Thyroid gland (tissue), 4 donors: ENCODE measurements around the gene GARNL3. TPM values are rescaled to one million over a fixed set of nuclear protein-coding genes. Genes with fewer than 3 reads are reported as not detected.

ENCODE experiments used
- DNase-seq, 2 donors: peaks; one replicate each; pipeline ENCODE4 v3.0.0-alpha.2; 2019
- H3K27ac ChIP-seq, 3 donors: fragments of 200-600 bp; sonication (generic); 1 replicate in 2 of 3; 2 replicates in 1 of 3; pipeline ENCODE4 v1.5.1; 2016 to 2019; ENCODE audit warnings: mild to moderate bottlenecking in 1 of 3, moderate library complexity in 1 of 3
- H3K27me3 ChIP-seq: fragments of 200-600 bp; sonication (generic); one replicate; pipeline ENCODE4 v1.5.1; 2019
- H3K36me3 ChIP-seq, 2 donors: fragments of 200-600 bp; sonication (generic); one replicate each; pipeline ENCODE4 v1.5.1; 2016 to 2019
- H3K4me1 ChIP-seq, 2 donors: fragments of 200-600 bp; sonication (generic); one replicate each; pipeline ENCODE4 v1.5.1; 2017 to 2019
- H3K4me3 ChIP-seq, 3 donors: fragments of 200-600 bp; sonication (generic); replicated peaks in 1 of 3; 1 replicate in 2 of 3; 2 replicates in 1 of 3; pipeline ENCODE4 v1.5.1; 2016; ENCODE audit warnings: mild to moderate bottlenecking in 1 of 3
- H3K9me3 ChIP-seq: fragments of 200-600 bp; sonication (generic); one replicate; pipeline ENCODE4 v1.5.1; 2017
- POLR2A ChIP-seq, 2 donors: fragments of 450-650 bp; IDR thresholded peaks; one replicate each; pipeline ENCODE4 v1.6.1; 2017; ENCODE audit warnings: antibody characterized with exemption in 2 of 2, mild to moderate bottlenecking in 2 of 2, moderate library complexity in 1 of 2
- WGBS, 2 donors: methylation state at CpG; one replicate each; pipeline ENCODE4 v1.1.5; 2017; 5-methylcytosine and 5-hydroxymethylcytosine counted together
- intact Hi-C: fragments of 100-400 bp; cut with DNase I; formaldehyde crosslinking; loops from one replicate; pipeline ENCODE4 v1.15.1; 2023
- total RNA-seq, 4 donors: library from RNA; depleted of rRNA; stranded (reverse); fragments of >200 nt; gene quantifications; one replicate each; pipeline ENCODE4 v1.2.3, GENCODE V29; 2016
- TF ChIP-seq, protein P1 (sequence below), 6 experiments: fragments of 200-600 bp in 3 of 6; fragments of 450-650 bp in 3 of 6; sonication (generic) in 3 of 6; IDR thresholded peaks; one replicate each; pipeline ENCODE4 v1.5.1; 2016 to 2019; ENCODE audit warnings: antibody characterized with exemption in 6 of 6, mild to moderate bottlenecking in 2 of 6, inconsistent platforms in 1 of 6, moderate library complexity in 1 of 6

The GARNL3 gene
- total RNA-seq, 4 donors from 2014 or later, result 14.6 to 49.1 (median 20.1) TPM

GRCh38 chr9:127223810-127224177, 40.8 kb upstream of the GARNL3 start:
- TF ChIP-seq, protein P1, sequence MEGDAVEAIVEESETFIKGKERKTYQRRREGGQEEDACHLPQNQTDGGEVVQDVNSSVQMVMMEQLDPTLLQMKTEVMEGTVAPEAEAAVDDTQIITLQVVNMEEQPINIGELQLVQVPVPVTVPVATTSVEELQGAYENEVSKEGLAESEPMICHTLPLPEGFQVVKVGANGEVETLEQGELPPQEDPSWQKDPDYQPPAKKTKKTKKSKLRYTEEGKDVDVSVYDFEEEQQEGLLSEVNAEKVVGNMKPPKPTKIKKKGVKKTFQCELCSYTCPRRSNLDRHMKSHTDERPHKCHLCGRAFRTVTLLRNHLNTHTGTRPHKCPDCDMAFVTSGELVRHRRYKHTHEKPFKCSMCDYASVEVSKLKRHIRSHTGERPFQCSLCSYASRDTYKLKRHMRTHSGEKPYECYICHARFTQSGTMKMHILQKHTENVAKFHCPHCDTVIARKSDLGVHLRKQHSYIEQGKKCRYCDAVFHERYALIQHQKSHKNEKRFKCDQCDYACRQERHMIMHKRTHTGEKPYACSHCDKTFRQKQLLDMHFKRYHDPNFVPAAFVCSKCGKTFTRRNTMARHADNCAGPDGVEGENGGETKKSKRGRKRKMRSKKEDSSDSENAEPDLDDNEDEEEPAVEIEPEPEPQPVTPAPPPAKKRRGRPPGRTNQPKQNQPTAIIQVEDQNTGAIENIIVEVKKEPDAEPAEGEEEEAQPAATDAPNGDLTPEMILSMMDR (IDR thresholded peaks at IDR 0.05), result no peak
- no peak for TF ChIP-seq POLR2A (IDR thresholded peaks at IDR 0.05)
- Histone ChIP-seq H3K4me1 (peaks cover 6 to 7% of the 10 kb centered on the region in 2 donors), H3K36me3 (no peaks in the 10 kb centered on the region), H3K27me3 (no peaks in the 10 kb centered on the region), H3K4me3 (peak overlapping the region in 1 of 3 donors; percentile 34), H3K9me3 (no peaks in the 10 kb centered on the region), H3K27ac (peak overlapping the region; percentile 19 to 66 (median 60))
- WGBS, 2 donors, result 36 to 49% methylated on average over 6 to 8 of the region's 8 CpGs
- intact Hi-C loops, result loop anchor here (5.0 kb wide), 1 partner anchor 174 kb away; the partner anchor contains the start of gene SLC2A8
- DNase-seq, result no peak

DNA sequence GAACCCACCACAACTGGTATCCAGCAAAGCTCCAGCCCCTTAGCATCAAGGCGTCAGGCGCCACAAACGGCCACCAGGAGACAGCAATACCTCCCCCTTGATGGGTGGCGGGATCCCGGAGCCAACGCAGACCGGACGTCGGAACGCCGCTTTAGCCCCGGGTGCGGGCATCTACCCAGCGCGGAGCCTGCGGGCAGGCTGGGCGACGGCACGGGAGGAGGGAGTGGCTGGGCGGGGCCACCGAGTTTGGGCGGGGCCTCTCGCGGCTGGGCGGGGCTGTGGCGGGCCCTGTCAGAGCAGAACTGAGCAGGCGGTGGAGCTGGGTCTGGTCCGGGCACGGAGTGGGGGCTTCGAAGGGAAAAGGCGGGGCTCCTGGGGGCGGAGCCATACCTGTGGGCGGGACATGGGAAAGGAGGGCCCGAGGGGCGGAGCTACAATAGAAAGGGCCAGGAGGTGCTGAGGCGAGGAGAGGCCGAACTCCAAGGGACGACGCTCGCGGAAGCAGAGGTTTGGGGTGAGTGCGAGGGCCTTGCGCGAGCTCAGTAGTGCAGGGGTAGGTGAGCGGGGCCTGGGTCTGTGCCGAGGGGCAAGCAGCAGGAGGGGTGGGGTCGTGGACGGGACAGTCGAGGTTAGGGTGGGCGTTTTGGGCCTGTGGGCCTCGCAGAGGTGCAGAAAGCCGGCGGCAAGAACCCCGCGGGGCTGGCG, 40.2 kb upstream of the GARNL3 start:
- Histone ChIP-seq H3K36me3 (no peaks in the 10 kb centered on the region), H3K4me3 (peak overlapping the region in 2 of 3 donors; percentile 34 to 53), H3K9me3 (no peaks in the 10 kb centered on the region), H3K27me3 (no peaks in the 10 kb centered on the region), H3K27ac (peak overlapping the region; percentile 60 to 89 (median 66)), H3K4me1 (peaks cover 6 to 7% of the 10 kb centered on the region in 2 donors)
- peak; percentile 92 to 93 for DNase-seq
- peak in 1 of 2 donors; percentile 67 for TF ChIP-seq POLR2A (IDR thresholded peaks at IDR 0.05)
- TF ChIP-seq, protein P1 (IDR thresholded peaks at IDR 0.05), result peak in 1 of 6 experiments; percentile 7
- 1 to 2% methylated on average over 26 to 35 of the region's 56 CpGs for WGBS, 2 donors
- intact Hi-C loops, result loop anchor here (5.0 kb wide), 1 partner anchor 173 kb away; the partner anchor contains the start of gene SLC2A8

DNA sequence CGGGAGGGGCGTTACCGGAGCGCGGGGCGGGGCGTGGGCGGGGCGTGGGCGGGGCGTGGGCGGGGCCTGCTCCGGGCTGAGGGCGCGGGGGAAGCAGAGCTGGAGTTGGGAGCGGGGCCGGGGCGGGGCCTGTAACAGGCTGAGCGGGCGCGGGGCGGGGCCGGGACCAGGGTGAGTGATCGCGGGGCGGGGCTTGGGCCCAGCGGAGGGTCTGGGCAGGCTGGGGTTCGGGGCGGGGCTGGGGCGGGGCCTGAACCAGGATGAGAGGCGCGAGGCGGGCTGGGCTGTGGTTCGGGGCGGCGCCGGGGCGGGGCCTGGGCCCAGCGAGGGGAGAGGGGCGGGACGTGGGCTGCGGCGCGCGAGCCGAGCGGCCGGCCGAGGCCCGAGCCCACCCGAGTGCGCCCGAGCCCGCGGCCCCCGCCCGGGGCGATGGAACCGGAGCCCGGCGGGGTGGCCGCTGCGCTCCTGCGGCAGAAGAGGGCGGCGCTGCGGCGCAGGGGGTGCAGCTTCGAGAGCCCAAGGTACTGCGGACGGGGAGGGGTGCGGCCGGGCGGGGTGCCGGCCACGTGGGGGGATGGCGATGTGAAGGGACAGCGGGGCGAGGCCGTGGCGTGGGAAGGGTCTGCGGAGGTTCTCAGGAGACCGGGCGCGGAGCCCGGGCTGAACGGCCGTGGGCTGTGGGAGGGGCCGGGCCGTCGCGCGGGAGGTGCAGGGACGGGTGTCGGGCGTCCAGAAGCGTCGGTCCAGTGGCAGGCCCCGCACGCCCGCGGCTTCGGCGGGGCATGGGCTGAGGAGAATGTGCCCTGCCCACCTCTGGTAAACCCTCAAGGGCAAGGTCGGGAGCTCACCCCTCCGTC, 39.5 kb upstream of the GARNL3 start:
- intact Hi-C loops, result loop anchor here (5.0 kb wide), 1 partner anchor 172 kb away; the partner anchor contains the start of gene SLC2A8

GRCh38 chr9:127225801-127226625, 38.6 kb upstream of the GARNL3 start:
- TF ChIP-seq, protein P1 (IDR thresholded peaks at IDR 0.05), result no peak
- no peak for TF ChIP-seq POLR2A (IDR thresholded peaks at IDR 0.05)
- intact Hi-C loops, result no loop called here
- H3K27ac ChIP-seq, result no peak overlapping the region
- no peaks in the 10 kb centered on the region for H3K27me3 ChIP-seq
- H3K4me3 ChIP-seq, result peak overlapping the region in 1 of 3 donors; percentile 72
- peak; percentile 30 to 40 for DNase-seq
- WGBS, 2 donors, result 48 to 49% methylated on average over 18 to 19 of the region's 42 CpGs
- H3K4me1 ChIP-seq, result peaks cover 6 to 7% of the 10 kb centered on the region in 2 donors
- no peaks in the 10 kb centered on the region for H3K9me3 ChIP-seq
- H3K36me3 ChIP-seq, result no peaks in the 10 kb centered on the region

More for the DNA sequence above, 39.5 kb upstream of the GARNL3 start:
- Histone ChIP-seq H3K4me3 (peak overlapping the region; percentile 58 to 89 (median 72)), H3K27ac (peak overlapping the region; percentile 60 to 89 (median 66)), H3K9me3 (no peaks in the 10 kb centered on the region), H3K27me3 (no peaks in the 10 kb centered on the region), H3K4me1 (peaks cover 6 to 7% of the 10 kb centered on the region in 2 donors), H3K36me3 (no peaks in the 10 kb centered on the region)
- 0 to 2% methylated on average over 13 to 27 of the region's 106 CpGs for WGBS, 2 donors
- DNase-seq, result peak; percentile 97 to 98
- TF ChIP-seq POLR2A (IDR thresholded peaks at IDR 0.05), result peak in 1 of 2 donors; percentile 21
- TF ChIP-seq, protein P1 (IDR thresholded peaks at IDR 0.05), result peak in 1 of 6 experiments; percentile 8
